ENCODE results near the gene TRPM4.

GRCh38 chr19:49118565-49119410 is 38.8 kb upstream of the TRPM4 start, which contains the start of gene C19orf73:
- TF ChIP-seq CTCF (IDR thresholded peaks at IDR 0.05; ENCODE audit: poor library complexity) = no peak
- TF ChIP-seq EZH2 (IDR thresholded peaks at IDR 0.05; ENCODE audit: borderline replicate concordance) = no peak

Measured in hepatocyte (in vitro differentiated cells).